ENCODE data around the gene ANAPC10.
"Not testable (repeated sequence)": the region's sequence is repeated elsewhere in the genome, so short reads cannot be mapped to it uniquely, and the experiment has no call there.

Gene ANAPC10

GRCh38 chr4:145097821-145098674, at the start of gene ANAPC10, which contains the start of gene ABCE1:
ANAPC10 (minus strand) TSS chr4:145098196; CDS start chr4:145096099, 2,097 bp downstream.
ABCE1 (plus strand) TSS chr4:145098311; CDS start chr4:145104413, 6,102 bp downstream.
- H3K27ac ChIP-seq, result peak within 1 kb of the TSS; percentile 92
- H3K36me3 ChIP-seq, result peaks cover 31% of the 10 kb centered on the region
- 0 out of 2 replicates have a peak, but pooled peaks have one; percentile 13 for TF ChIP-seq CTCF (IDR thresholded peaks at IDR 0.05; ENCODE audit: low read depth, low read length)
- no peaks in the 10 kb centered on the region for H3K9me3 ChIP-seq (ENCODE audit: severe bottlenecking)
- H3K4me3 ChIP-seq (ENCODE audit: low read depth, low read length), result peak within 1 kb of the TSS; percentile 89
- no peaks in the 10 kb centered on the region for H3K27me3 ChIP-seq (ENCODE audit: insufficient read depth, low read depth, severe bottlenecking)
- DNase-seq, result peak; percentile 98

GRCh38 chr4:145136219-145136618, 38.2 kb upstream of the ANAPC10 start:
- H3K9me3 ChIP-seq (ENCODE audit: severe bottlenecking); H3K4me3 ChIP-seq (ENCODE audit: low read depth, low read length); H3K27ac ChIP-seq; H3K27me3 ChIP-seq (ENCODE audit: insufficient read depth, low read depth, severe bottlenecking); DNase-seq: not testable (repeated sequence)
- peaks cover 32% of the 10 kb centered on the region for H3K36me3 ChIP-seq

- Histone ChIP-seq H3K27me3 (ENCODE audit: insufficient read depth, low read depth, severe bottlenecking) (no peaks in the 10 kb centered on the region), H3K9me3 (ENCODE audit: severe bottlenecking) (no peaks in the 10 kb centered on the region), H3K36me3 (peaks cover 11% of the 10 kb centered on the region), H3K4me3 (ENCODE audit: low read depth, low read length) (no peak overlapping the region), H3K27ac (no peak overlapping the region)
- no peak for DNase-seq
- TF ChIP-seq CTCF (IDR thresholded peaks at IDR 0.05; ENCODE audit: low read depth, low read length), result no peak
These were observed 34.6 kb upstream of the ANAPC10 start for GRCh38 chr4:145132511-145133098.

GRCh38 chr4:145131848-145132247, 33.9 kb upstream of the ANAPC10 start:
- Histone ChIP-seq H3K27me3 (ENCODE audit: insufficient read depth, low read depth, severe bottlenecking) (no peaks in the 10 kb centered on the region), H3K4me3 (ENCODE audit: low read depth, low read length) (no peak overlapping the region), H3K9me3 (ENCODE audit: severe bottlenecking) (no peaks in the 10 kb centered on the region), H3K27ac (no peak overlapping the region), H3K36me3 (peaks cover 14% of the 10 kb centered on the region)
- TF ChIP-seq CTCF (IDR thresholded peaks at IDR 0.05; ENCODE audit: low read depth, low read length), result no peak
- no peak for DNase-seq

- peak; percentile 28 for DNase-seq
- no peak overlapping the region for H3K4me3 ChIP-seq (ENCODE audit: low read depth, low read length)
- peak overlapping the region; percentile 13 for H3K27ac ChIP-seq
- H3K9me3 ChIP-seq (ENCODE audit: severe bottlenecking), result no peaks in the 10 kb centered on the region
- no peaks in the 10 kb centered on the region for H3K27me3 ChIP-seq (ENCODE audit: insufficient read depth, low read depth, severe bottlenecking)
- TF ChIP-seq CTCF (IDR thresholded peaks at IDR 0.05; ENCODE audit: low read depth, low read length), result no peak
- H3K36me3 ChIP-seq, result peaks cover 24% of the 10 kb centered on the region
These were observed 32.9 kb upstream of the ANAPC10 start for GRCh38 chr4:145130788-145131399.

GRCh38 chr4:145130130-145130529, 32.1 kb upstream of the ANAPC10 start:
- H3K27ac ChIP-seq, result no peak overlapping the region
- no peak for TF ChIP-seq CTCF (IDR thresholded peaks at IDR 0.05; ENCODE audit: low read depth, low read length)
- H3K36me3 ChIP-seq, result peaks cover 31% of the 10 kb centered on the region
- H3K27me3 ChIP-seq (ENCODE audit: insufficient read depth, low read depth, severe bottlenecking), result no peaks in the 10 kb centered on the region
- H3K9me3 ChIP-seq (ENCODE audit: severe bottlenecking), result no peaks in the 10 kb centered on the region
- DNase-seq, result no peak
- H3K4me3 ChIP-seq (ENCODE audit: low read depth, low read length), result no peak overlapping the region
